SU-DHL-6 (cell line): ENCODE data around the gene SF3B5.

Experiments
- EZH2phosphoT487 ChIP-seq: fragments of 200-600 bp; sonication (generic), shearing (Covaris generic); conservative IDR thresholded peaks from 2 replicates; pipeline ENCODE4 v1.6.1; 2018; ENCODE audit warnings: mild to moderate bottlenecking, antibody characterized with exemption, low read length, moderate library complexity, mixed read lengths
- TF ChIP-seq, protein P1 (sequence below): fragments of 200-600 bp; sonication (generic); IDR thresholded peaks from one replicate; pipeline ENCODE4 v1.5.1; 2017; ENCODE audit warnings: antibody characterized with exemption, mild to moderate bottlenecking, low read length, moderate library complexity; ENCODE audit not compliant: insufficient read depth, poor library complexity, severe bottlenecking

DNA sequence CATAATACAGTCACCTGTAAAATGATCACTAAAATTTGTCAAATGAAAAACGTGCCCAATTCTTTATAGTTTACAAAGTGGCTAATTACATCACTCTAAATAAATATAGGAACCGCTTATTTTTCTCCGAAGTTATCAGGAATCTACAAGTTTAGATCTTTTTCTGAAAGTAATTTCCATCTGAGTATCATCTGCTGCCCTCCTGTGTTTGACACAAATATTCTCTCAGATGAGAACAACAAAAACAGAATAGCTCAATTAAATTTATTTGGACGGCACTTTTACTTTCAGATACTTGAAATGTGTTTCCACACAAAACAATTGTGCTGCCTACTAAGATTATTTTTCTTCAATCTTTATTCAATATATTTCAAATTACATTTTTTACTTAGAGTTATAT is 5.0 kb downstream of the SF3B5 start:
- TF ChIP-seq, protein P1, sequence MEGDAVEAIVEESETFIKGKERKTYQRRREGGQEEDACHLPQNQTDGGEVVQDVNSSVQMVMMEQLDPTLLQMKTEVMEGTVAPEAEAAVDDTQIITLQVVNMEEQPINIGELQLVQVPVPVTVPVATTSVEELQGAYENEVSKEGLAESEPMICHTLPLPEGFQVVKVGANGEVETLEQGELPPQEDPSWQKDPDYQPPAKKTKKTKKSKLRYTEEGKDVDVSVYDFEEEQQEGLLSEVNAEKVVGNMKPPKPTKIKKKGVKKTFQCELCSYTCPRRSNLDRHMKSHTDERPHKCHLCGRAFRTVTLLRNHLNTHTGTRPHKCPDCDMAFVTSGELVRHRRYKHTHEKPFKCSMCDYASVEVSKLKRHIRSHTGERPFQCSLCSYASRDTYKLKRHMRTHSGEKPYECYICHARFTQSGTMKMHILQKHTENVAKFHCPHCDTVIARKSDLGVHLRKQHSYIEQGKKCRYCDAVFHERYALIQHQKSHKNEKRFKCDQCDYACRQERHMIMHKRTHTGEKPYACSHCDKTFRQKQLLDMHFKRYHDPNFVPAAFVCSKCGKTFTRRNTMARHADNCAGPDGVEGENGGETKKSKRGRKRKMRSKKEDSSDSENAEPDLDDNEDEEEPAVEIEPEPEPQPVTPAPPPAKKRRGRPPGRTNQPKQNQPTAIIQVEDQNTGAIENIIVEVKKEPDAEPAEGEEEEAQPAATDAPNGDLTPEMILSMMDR: no peak
- TF ChIP-seq EZH2phosphoT487: no peak
